Activated CD4-positive, alpha-beta T cell treated with anti-CD3 and anti-CD28 coated beads, Interleukin-2, amount 50 U/mL, for 24 hours (primary cell): Measurements from ENCODE around the gene GLYR1.

Source experiments
- DNase-seq, 2 donors: peaks; one replicate each; pipeline ENCODE4 v3.0.0-alpha.2; 2020; ENCODE audit warnings: low read depth in 1 of 2, low spot score in 1 of 2

The GLYR1 gene

GRCh38 chr16:4811242-4811641 lies 35.8 kb downstream of the GLYR1 start:
- no peak for DNase-seq

- no peak for DNase-seq
Observed at GRCh38 chr16:4806280-4806679, 40.8 kb downstream of the GLYR1 start.

GRCh38 chr16:4805231-4805630 lies 41.9 kb downstream of the GLYR1 start:
- DNase-seq: no peak

GRCh38 chr16:4803898-4804762 lies 43.0 kb downstream of the GLYR1 start:
- DNase-seq: no peak

GRCh38 chr16:4803401-4803844 lies 43.7 kb downstream of the GLYR1 start:
- DNase-seq: no peak

GRCh38 chr16:4802659-4803287 lies 44.3 kb downstream of the GLYR1 start:
- DNase-seq: peak; percentile 79 to 82

GRCh38 chr16:4801962-4802658 lies 45.0 kb downstream of the GLYR1 start, which contains the start of gene ROGDI:
Gene ROGDI, minus strand, starts transcription at chr16:4802633. Its CDS starts 62 bp downstream, at chr16:4802571.
- peak; percentile 48 to 63 for DNase-seq

GRCh38 chr16:4801051-4801961 lies 45.8 kb downstream of the GLYR1 start:
- no peak for DNase-seq

- DNase-seq: no peak
Observed at GRCh38 chr16:4800290-4801041, 46.6 kb downstream of the GLYR1 start.

GRCh38 chr16:4799171-4799855 lies 47.8 kb downstream of the GLYR1 start:
- DNase-seq: no peak

- no peak for DNase-seq
Observed at GRCh38 chr16:4798456-4798855, 48.6 kb downstream of the GLYR1 start.

- DNase-seq: no peak
Observed at GRCh38 chr16:4797805-4798252, 49.3 kb downstream of the GLYR1 start.

- DNase-seq: no peak
Observed at GRCh38 chr16:4796982-4797804, 49.9 kb downstream of the GLYR1 start.

GRCh38 chr16:4795828-4796572 lies 51.1 kb downstream of the GLYR1 start:
- DNase-seq: no peak

GRCh38 chr16:4795181-4795827 lies 51.8 kb downstream of the GLYR1 start, which contains the start of gene SMIM22:
Gene SMIM22, plus strand, starts transcription at chr16:4795369. Its CDS starts 366 bp downstream, at chr16:4795735.
- DNase-seq: no peak

GRCh38 chr16:4792951-4793513 lies 54.1 kb downstream of the GLYR1 start:
- DNase-seq: no peak

GRCh38 chr16:4790871-4791270 lies 56.2 kb downstream of the GLYR1 start:
- DNase-seq: no peak
